ENCODE data around the gene ZNF84. TPM values are rescaled to one million over a fixed set of nuclear protein-coding genes. Genes with fewer than 3 reads are reported as not detected.

Gene ZNF84
- 10 to 100 TPM; 21.6 to 62.0 (median 30.1) TPM for total RNA-seq

DNA sequence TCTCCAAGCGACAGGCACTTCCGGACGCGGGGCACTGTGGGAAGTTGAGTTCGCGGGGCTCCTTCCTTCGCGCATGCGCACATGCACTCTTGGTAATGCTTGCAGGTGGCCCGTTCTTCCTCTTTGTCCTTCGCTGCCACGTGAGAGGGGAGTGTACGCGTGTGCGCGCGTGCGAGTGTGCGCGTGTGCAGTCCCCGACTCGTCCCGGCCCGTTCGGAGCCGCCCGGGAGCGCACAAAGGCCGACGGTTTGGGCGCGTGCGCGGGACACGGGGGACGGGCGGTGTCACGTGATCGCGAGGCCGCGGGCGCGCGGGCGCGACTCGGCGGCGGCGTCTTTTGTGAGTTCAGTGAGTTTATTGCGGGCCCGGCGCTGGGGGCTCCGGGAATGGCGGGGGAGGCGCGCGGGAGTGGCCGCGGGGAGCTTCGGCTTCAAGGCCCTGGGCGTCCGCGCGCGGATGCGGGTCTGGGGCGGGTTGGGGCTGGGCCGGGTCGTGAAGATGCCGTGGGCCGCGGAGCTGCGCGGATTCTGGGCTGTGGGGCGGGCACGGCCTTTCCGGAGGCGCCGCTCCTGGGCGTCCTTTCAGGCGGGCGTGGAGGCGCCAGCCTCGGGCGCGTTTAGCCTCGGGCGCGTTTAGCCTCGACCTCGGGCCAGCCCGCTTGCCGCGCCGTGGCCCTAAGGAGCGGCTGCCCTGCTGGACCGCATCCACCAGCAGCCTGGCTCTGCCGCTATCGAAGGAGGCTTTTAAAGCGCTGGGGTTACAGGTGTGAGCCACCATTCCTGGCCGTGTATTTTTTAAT lies at the start of gene ZNF84:
ZNF84 (plus strand) TSS at position 303 of the 799 bp plus-strand sequence. CDS start 3,959 bp downstream, outside the sequence.
- Histone ChIP-seq H3K4me1 (peaks cover 0 to 10% (median 3%) of the 10 kb centered on the region in 4 donors), H3K27ac (peak within 1 kb of the TSS; percentile 87 to 99 (median 94)), H3K4me3 (peak within 1 kb of the TSS; percentile 68 to 95 (median 76)), H3K36me3 (peaks cover 0 to 36% (median 11%) of the 10 kb centered on the region in 3 donors), H3K27me3 (no peaks in the 10 kb centered on the region), H3K9me3 (peaks cover 0 to 79% (median 25%) of the 10 kb centered on the region in 4 donors)
- peak in 2 of 5 experiments; percentile 13 to 30 for TF ChIP-seq CTCF (IDR thresholded peaks at IDR 0.05)
- TF ChIP-seq POLR2A (IDR thresholded peaks at IDR 0.05): peak; percentile 35 to 71
- peak; percentile 77 to 85 for TF ChIP-seq EP300 (IDR thresholded peaks at IDR 0.05)
- WGBS, 2 donors: 0 to 1% methylated on average over 34 to 58 of the region's 103 CpGs
- peak; percentile 88 to 89 for DNase-seq (ENCODE audit: low spot score in 2 of 2)

DNA sequence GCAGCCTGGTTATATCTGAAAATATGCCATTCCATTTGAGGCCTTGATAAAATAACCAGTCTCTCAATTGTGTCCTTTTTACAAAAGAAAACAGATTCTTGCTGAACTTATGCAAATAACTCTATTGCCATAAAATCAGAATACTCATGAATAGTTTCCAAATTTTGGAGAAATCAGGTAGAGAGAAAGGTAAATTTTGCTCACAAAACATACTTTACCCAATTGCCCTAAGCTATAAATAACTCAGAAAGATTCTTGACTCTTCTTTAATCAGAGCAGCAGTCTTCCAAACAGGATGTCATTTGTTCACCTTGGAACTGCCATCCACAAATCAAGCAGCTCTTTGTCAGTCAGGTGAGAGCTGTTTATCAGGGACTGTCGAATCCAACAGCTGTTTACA lies 38.6 kb upstream of the ZNF84 start:
- WGBS, 2 donors: 0 to 47% methylated on average over 1 of the region's 1 CpG
- no peak overlapping the region for H3K4me3 ChIP-seq
- TF ChIP-seq EP300 (IDR thresholded peaks at IDR 0.05): no peak
- no peak for TF ChIP-seq CTCF (IDR thresholded peaks at IDR 0.05)
- no peak for TF ChIP-seq POLR2A (IDR thresholded peaks at IDR 0.05)

DNA sequence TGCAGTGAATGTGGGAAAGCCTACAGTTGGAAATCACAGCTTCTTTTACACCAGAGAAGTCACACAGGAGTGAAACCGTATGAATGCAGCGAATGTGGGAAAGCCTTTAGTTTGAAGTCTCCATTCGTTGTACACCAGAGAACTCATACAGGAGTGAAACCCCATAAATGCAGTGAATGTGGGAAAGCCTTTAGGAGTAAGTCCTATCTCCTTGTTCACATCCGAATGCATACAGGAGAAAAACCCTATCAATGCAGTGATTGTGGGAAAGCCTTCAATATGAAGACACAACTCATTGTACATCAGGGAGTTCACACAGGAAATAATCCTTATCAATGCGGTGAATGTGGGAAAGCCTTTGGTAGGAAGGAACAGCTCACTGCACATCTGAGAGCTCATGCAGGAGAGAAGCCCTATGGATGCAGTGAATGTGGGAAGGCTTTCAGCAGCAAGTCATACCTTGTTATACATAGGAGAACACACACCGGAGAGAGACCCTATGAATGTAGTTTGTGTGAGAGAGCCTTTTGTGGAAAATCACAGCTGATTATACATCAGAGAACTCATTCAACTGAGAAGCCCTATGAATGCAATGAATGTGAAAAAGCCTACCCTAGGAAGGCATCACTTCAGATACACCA lies 26.5 kb upstream of the ZNF84 start:
- Histone ChIP-seq H3K27ac (no peak overlapping the region), H3K36me3 (peaks cover 8 to 100% (median 62%) of the 10 kb centered on the region in 3 donors), H3K27me3 (no peaks in the 10 kb centered on the region), H3K9me3 (peaks cover 10 to 100% (median 54%) of the 10 kb centered on the region in 4 donors), H3K4me1 (no peaks in the 10 kb centered on the region), H3K4me3 (no peak overlapping the region)
- no peak for DNase-seq (ENCODE audit: low spot score in 2 of 2)
- no peak for TF ChIP-seq CTCF (IDR thresholded peaks at IDR 0.05)
- no peak for TF ChIP-seq POLR2A (IDR thresholded peaks at IDR 0.05)
- TF ChIP-seq EP300 (IDR thresholded peaks at IDR 0.05): no peak
- 96 to 99% methylated on average over 6 of the region's 6 CpGs for WGBS, 2 donors

More for the DNA sequence above, 38.6 kb upstream of the ZNF84 start:
- H3K9me3 ChIP-seq: peaks cover 3 to 100% (median 47%) of the 10 kb centered on the region in 4 donors
- no peaks in the 10 kb centered on the region for H3K27me3 ChIP-seq
- peaks cover 0 to 97% (median 19%) of the 10 kb centered on the region in 3 donors for H3K36me3 ChIP-seq
- H3K4me1 ChIP-seq: no peaks in the 10 kb centered on the region
- no peak for DNase-seq (ENCODE audit: low spot score in 2 of 2)
- no peak overlapping the region for H3K27ac ChIP-seq

- Histone ChIP-seq H3K4me1 (no peaks in the 10 kb centered on the region), H3K27ac (no peak overlapping the region), H3K27me3 (no peaks in the 10 kb centered on the region), H3K36me3 (peaks cover 0 to 54% (median 0%) of the 10 kb centered on the region in 3 donors), H3K4me3 (no peak overlapping the region), H3K9me3 (peaks cover 0 to 100% (median 37%) of the 10 kb centered on the region in 4 donors)
- TF ChIP-seq CTCF (IDR thresholded peaks at IDR 0.05) (no peak), POLR2A (IDR thresholded peaks at IDR 0.05) (no peak), EP300 (IDR thresholded peaks at IDR 0.05) (no peak)
- DNase-seq (ENCODE audit: low spot score in 2 of 2): no peak
- 90 to 96% methylated on average over 2 of the region's 2 CpGs for WGBS, 2 donors
Observed at GRCh38 chr12:133023566-133023965, 13.7 kb upstream of the ZNF84 start.

- Histone ChIP-seq H3K9me3 (peaks cover 0 to 98% (median 30%) of the 10 kb centered on the region in 4 donors), H3K27me3 (no peaks in the 10 kb centered on the region), H3K36me3 (peaks cover 0 to 30% (median 0%) of the 10 kb centered on the region in 3 donors), H3K27ac (no peak overlapping the region), H3K4me3 (no peak overlapping the region), H3K4me1 (no peaks in the 10 kb centered on the region)
- no peak for DNase-seq (ENCODE audit: low spot score in 2 of 2)
- no peak for TF ChIP-seq POLR2A (IDR thresholded peaks at IDR 0.05)
- 90 to 93% methylated on average over 7 of the region's 7 CpGs for WGBS, 2 donors
Observed at GRCh38 chr12:133026996-133027395, 10.3 kb upstream of the ZNF84 start.
